Tibial artery (tissue), 4 donors: ENCODE data around the gene HTRA1.

ENCODE experiments used
- DNase-seq, 2 donors: peaks; one replicate each; pipeline ENCODE4 v3.0.0-alpha.2; 2019
- H3K27ac ChIP-seq, 2 donors: fragments of 200-600 bp; sonication (generic) in 1 of 2; 1 replicate in 1 of 2; 2 replicates in 1 of 2; pipeline ENCODE4 v1.5.1; 2018 to 2019; ENCODE audit warnings: mild to moderate bottlenecking in 1 of 2
- H3K27me3 ChIP-seq, 2 donors: fragments of 200-600 bp; sonication (generic) in 1 of 2; one replicate each; pipeline versions ENCODE4 v1.5.1 to v1.6.0; 2016 to 2019
- H3K36me3 ChIP-seq, 3 donors: fragments of 200-600 bp; sonication (generic) in 2 of 3; one replicate each; pipeline ENCODE4 v1.5.1; 2016 to 2019; ENCODE audit warnings: mild to moderate bottlenecking in 2 of 3
- H3K4me1 ChIP-seq, 4 donors: fragments of 200-600 bp; sonication (generic) in 2 of 4; 1 replicate in 3 of 4; 2 replicates in 1 of 4; pipeline ENCODE4 v1.5.1; 2016 to 2019
- H3K4me3 ChIP-seq, 2 donors: fragments of 200-600 bp; sonication (generic) in 1 of 2; 1 replicate in 1 of 2; 2 replicates in 1 of 2; pipeline ENCODE4 v1.5.1; 2018 to 2019; ENCODE audit warnings: mild to moderate bottlenecking in 2 of 2
- H3K9me3 ChIP-seq, 3 donors: fragments of 200-600 bp; sonication (generic) in 1 of 3; one replicate each; pipeline ENCODE4 v1.5.1; 2016 to 2019
- CTCF ChIP-seq, 2 experiments: fragments of 200-600 bp in 1 of 2; fragments of 450-650 bp in 1 of 2; IDR thresholded peaks; one replicate each; pipeline ENCODE4 v1.5.1; 2017 to 2019; ENCODE audit warnings: antibody characterized with exemption in 2 of 2, mild to moderate bottlenecking in 1 of 2, moderate library complexity in 1 of 2
- intact Hi-C: fragments of 100-400 bp; cut with DNase I; formaldehyde crosslinking; loops from one replicate; pipeline ENCODE4 v1.15.0; 2023; ENCODE audit warnings: low total_unique reads

Gene HTRA1

GRCh38 chr10:122459561-122460273 lies 1.6 kb upstream of the HTRA1 start:
- H3K27ac ChIP-seq = peak overlapping the region in 1 of 2 donors; percentile 93
- DNase-seq = no peak
- H3K4me1 ChIP-seq = peaks cover 0 to 28% (median 23%) of the 10 kb centered on the region in 4 donors
- H3K4me3 ChIP-seq = no peak overlapping the region
- no peaks in the 10 kb centered on the region for H3K27me3 ChIP-seq
- H3K9me3 ChIP-seq = no peaks in the 10 kb centered on the region
- no peak for TF ChIP-seq CTCF (IDR thresholded peaks at IDR 0.05)
- H3K36me3 ChIP-seq = no peaks in the 10 kb centered on the region
- intact Hi-C loops = loop anchor here (10.0 kb wide), 1 partner anchor 105 kb away; the partner anchor contains the start of gene DMBT1

GRCh38 chr10:122460891-122461293 lies 461 bp upstream of the HTRA1 start:
- no peaks in the 10 kb centered on the region for H3K27me3 ChIP-seq
- peak overlapping the region; percentile 85 to 95 for H3K4me3 ChIP-seq
- no peaks in the 10 kb centered on the region for H3K36me3 ChIP-seq
- intact Hi-C loops = no loop called here
- H3K4me1 ChIP-seq = peaks cover 0 to 34% (median 28%) of the 10 kb centered on the region in 4 donors
- peak overlapping the region; percentile 93 to 94 for H3K27ac ChIP-seq
- TF ChIP-seq CTCF (IDR thresholded peaks at IDR 0.05) = no peak
- DNase-seq = no peak
- H3K9me3 ChIP-seq = no peaks in the 10 kb centered on the region

- H3K27ac ChIP-seq = peak overlapping the region; percentile 93 to 94
- H3K4me1 ChIP-seq = peaks cover 0 to 43% (median 28%) of the 10 kb centered on the region in 4 donors
- H3K4me3 ChIP-seq = peak overlapping the region; percentile 85 to 95
- intact Hi-C loops = loop anchor here (2.0 kb wide), 1 partner anchor 33 kb away; no protein-coding TSS in a partner anchor
- DNase-seq = peak in 1 of 2 donors; percentile 74
- no peaks in the 10 kb centered on the region for H3K36me3 ChIP-seq
- H3K9me3 ChIP-seq = no peaks in the 10 kb centered on the region
- H3K27me3 ChIP-seq = no peaks in the 10 kb centered on the region
- TF ChIP-seq CTCF (IDR thresholded peaks at IDR 0.05) = no peak
These were observed 578 bp downstream of the HTRA1 start for GRCh38 chr10:122461729-122462532.

GRCh38 chr10:122462533-122463465 lies 1.4 kb downstream of the HTRA1 start:
- H3K4me3 ChIP-seq = peak overlapping the region; percentile 85 to 95
- DNase-seq = peak; percentile 79 to 88
- H3K9me3 ChIP-seq = no peaks in the 10 kb centered on the region
- intact Hi-C loops = loop anchor here (2.0 kb wide), 1 partner anchor 32 kb away; no protein-coding TSS in a partner anchor
- TF ChIP-seq CTCF (IDR thresholded peaks at IDR 0.05) = no peak
- no peaks in the 10 kb centered on the region for H3K36me3 ChIP-seq
- H3K27ac ChIP-seq = peak overlapping the region; percentile 93 to 94
- H3K4me1 ChIP-seq = peaks cover 0 to 52% (median 28%) of the 10 kb centered on the region in 4 donors
- no peaks in the 10 kb centered on the region for H3K27me3 ChIP-seq
